A172 (cell line): ENCODE data around the gene ATAD1. TPM values are rescaled to one million over a fixed set of nuclear protein-coding genes. Genes with fewer than 3 reads are reported as not detected.
"Not testable (repeated sequence)": the region's sequence is repeated elsewhere in the genome, so short reads cannot be mapped to it uniquely, and the experiment has no call there.

Experiments
- DNase-seq: peaks from one replicate; pipeline ENCODE4 v3.0.0-alpha.2; 2015; ENCODE audit warnings: low spot score
- total RNA-seq: library from RNA; depleted of rRNA; stranded (reverse); fragments of >200 nt; shearing (Covaris generic); gene quantifications from 2 replicates; pipeline ENCODE4 v1.2.3, GENCODE V29; 2014

The ATAD1 gene
- total RNA-seq, 1 experiment from 2014 or later, result 62.9 TPM

DNA sequence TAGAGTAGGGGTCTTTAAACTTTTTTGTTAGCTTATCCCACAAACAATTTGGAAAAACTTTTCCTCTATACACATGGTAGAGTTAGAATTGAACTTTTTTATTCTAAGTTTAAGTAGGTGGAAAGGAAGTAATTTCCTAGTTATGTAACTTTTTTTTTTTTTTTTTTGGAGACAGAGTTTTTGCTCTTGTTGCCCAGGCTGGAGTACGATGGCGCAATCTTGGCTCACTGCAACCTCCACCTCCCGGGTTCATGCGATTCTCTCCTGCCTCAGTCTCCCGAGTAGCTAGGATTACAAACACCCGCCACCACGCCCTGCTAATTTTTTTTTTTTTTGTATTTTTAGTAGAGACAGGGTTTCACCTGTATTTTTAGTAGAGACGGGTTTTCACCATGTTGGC is 28.7 kb upstream of the ATAD1 start:
- DNase-seq, result not testable (repeated sequence)

- peak; percentile 81 for DNase-seq
Observed at GRCh38 chr10:87846023-87846422, 28.0 kb upstream of the ATAD1 start.

GRCh38 chr10:87845624-87845998 is 27.6 kb upstream of the ATAD1 start:
- no peak for DNase-seq

- DNase-seq, result peak; percentile 74
Observed at GRCh38 chr10:87844837-87845623, 27.0 kb upstream of the ATAD1 start.

DNA sequence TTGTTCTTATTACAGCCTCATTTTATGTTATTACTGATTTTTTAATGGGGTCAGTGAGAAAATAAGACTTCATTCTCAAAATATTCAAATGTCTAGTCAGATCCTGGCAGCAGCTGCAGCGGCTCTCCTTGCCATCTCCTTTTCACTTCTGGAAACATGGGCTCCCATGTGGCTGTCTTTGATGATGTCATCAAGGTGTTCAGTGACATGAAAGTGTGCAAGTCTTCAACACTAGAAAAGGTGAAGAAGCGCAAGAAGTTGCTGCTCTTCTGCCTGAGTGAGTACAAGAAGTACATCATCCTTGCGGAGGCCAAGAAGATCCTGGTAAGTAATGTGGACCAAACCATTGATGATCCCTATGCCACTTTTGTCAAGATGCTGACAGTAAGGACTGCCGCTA is 25.7 kb upstream of the ATAD1 start:
- no peak for DNase-seq

DNA sequence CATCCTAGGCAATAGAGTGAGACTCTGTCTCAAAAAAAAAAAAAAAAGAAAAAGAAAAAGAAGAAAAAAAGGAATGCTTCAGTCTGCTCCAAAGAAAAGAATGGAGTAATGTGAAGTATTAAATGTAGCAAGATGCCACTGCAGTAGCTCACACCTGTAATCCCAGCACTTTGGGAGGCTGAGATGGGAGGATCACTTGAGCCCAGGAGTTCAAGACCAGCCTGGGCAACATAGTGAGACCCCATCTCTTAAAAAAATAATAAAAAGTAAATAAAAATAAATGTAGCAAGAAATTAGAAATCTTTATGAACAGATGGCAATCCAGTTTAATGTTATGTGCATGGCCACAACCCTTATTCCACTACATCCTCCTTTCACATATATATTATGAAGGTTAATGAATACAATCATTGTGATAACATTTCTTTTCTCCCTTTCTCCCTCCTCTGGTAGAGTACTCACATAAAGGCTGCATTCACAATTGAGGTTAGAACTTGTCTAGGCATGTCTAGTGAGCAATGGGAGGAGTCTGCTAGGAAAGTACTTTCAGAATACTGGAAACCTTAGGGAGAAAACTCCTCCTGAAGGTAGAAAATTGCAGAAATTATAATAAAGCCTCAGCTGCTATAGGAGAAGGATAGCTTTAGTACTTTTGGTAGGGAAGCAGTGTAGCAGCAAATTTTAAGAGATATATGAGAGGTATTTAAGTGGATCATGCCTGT is 24.9 kb upstream of the ATAD1 start:
- peak; percentile 28 for DNase-seq

GRCh38 chr10:87842220-87842641 is 24.2 kb upstream of the ATAD1 start:
- peak; percentile 84 for DNase-seq

- DNase-seq, result no peak
Observed at GRCh38 chr10:87841186-87841585, 23.2 kb upstream of the ATAD1 start.

DNA sequence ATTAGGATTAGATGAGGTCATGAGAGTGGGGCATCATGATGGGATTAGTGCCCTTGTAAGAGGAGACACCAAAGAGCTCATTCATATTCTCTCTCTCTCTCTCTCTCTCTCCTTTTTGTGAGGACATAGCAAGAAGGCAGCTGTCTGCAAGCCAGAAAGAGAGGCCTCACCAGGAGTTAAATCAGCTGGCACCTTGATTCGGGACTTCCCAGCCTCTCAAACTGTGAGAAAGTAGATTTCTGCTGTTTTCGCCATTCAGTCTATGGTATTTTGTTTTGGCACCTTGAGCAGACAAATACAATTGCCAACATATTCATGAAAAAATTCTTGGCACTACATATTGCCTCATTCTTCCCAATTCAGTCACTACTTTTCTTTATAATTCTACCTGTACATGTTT is 20.6 kb upstream of the ATAD1 start:
- DNase-seq, result no peak

- no peak for DNase-seq
Observed at GRCh38 chr10:87837445-87837844, 19.4 kb upstream of the ATAD1 start.

GRCh38 chr10:87836098-87836497 is 18.1 kb upstream of the ATAD1 start:
- DNase-seq, result no peak

- DNase-seq, result no peak
Observed at GRCh38 chr10:87829986-87830729, 12.1 kb upstream of the ATAD1 start.

DNA sequence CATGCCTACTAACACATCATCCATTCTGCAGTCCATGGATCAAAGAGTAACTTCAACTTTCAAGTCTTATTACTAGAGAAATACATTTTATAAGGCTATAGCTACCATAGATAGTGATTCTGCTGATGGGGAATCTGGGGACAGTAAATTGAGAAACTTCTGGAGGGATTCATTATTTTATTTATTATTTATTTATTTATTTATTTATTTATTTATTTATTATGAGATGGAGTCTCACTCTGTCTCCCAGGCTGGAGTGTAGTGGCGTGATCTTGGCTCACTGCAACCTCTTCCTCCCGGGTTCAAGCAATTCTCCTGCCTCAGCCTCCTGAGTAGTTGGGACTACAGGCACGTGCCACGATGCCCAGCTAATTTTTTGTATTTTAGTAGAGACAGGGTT is 11.0 kb upstream of the ATAD1 start:
- not testable (repeated sequence) for DNase-seq

- no peak for DNase-seq
Observed at GRCh38 chr10:87827681-87828080, 9.7 kb upstream of the ATAD1 start.

- DNase-seq, result no peak
Observed at GRCh38 chr10:87826653-87827052, 8.6 kb upstream of the ATAD1 start.

DNA sequence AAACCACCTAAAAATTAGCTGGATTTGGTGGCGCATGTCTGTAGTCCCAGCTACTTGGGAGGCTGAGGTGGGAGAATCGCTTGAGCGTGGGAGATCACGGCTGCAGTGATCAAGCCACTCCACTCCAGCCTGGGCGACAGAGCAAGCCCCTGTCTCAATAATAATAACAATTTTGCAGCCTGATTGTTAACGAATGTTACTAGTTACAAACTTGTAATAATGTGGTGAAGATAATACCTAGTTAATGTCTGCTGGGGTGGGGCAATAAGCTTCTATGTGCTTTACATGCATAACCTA is 1.2 kb upstream of the ATAD1 start:
- no peak for DNase-seq

DNA sequence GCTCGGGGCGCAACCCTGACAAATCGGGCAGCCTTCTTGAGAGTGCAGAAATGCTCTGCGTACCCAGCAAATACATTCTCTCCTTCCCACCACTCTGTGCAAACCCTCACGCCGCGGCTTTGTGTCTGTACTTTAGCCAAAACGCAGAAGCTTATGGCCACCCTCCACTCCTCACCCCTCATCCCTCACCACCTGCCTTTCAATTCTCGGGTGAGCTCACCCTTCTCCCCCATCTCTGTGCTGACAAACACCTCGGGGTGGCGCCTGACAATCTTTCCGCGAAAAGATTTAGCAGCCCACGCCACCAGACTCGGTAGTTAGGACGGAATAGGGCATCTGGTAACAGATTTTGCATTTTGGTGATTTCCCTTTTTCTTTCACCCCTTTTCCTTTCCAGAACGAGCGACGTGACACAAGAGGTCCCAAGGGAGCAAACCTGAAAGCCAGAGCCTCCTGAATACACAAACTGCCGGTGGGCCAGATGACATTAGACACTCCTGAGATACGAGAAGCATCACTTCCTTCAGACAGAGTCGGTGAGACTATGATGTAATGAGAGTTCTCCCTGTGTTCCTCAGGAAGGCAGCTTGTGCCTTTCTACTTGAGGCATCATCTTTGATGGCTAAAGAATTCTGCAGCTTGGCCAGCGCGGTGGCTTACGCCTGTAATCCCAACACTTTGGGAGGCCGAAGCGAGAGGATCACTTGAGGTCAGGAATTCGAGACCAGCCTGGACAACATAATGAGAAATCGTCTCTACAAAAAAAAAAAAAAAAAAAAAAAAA is 671 bp upstream of the ATAD1 start:
- peak; percentile 35 for DNase-seq

DNA sequence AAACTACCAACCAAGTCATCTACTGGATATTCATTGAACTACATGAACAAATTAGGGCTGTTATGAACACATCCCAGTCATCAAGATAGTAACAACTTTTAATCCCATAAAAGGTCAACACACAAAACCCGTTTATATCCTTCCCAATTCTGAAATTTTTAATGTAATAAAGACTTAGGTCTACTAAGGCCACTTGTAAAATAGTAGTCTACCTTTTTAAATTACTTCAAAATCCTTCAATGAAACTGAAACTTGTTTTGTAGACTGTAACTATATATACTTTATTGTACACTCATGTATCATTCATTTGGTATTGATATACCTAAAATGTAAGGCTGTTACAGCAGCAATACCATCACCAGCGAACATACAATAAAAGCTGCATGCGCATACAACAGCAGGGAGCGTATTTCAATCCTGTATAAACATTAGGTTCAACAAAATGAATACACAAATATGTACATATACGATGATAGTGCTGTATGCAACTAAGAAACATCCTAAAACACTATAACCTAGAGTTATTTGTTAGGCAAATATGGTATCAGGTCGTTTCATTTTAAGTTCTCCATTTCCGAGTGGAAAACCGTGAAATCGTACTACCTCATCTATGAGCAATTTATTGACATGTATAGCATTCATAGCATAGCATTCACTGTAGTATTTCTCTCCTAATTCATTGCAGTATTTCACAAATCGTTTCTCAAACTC is 973 bp downstream of the ATAD1 start:
- no peak for DNase-seq

DNA sequence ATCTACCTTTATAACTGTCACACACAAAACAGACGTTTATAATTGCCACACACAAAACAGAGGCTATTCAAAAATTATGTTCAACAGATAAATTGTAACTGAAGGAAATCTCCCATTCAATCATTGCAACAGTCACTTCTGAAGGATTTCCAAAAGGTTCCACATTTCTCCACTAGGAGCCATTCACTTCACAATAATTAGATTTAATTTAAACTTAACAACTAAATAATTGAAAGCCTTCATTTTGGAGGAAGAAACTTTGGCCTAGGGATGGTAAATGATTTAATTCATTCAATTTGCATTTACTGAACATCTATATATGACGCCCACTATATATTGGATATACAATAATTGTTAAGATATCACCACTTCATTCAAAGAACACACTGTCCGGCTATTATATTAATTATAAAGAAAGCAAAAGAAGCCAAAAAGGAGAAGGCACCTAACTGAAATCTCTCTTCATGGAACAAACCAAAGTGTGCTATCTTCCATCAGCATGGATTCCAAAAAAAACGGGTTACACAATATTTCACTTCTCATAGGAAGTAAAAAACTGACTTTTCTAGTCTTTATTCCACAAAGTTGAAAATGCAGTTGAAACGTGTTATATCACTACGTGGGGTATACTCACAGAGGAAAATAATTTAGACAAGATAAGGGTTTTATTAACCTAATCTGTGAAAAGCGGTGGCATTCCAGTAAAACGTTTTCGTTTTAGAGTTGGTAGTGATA is 1.7 kb downstream of the ATAD1 start:
- DNase-seq, result no peak

DNA sequence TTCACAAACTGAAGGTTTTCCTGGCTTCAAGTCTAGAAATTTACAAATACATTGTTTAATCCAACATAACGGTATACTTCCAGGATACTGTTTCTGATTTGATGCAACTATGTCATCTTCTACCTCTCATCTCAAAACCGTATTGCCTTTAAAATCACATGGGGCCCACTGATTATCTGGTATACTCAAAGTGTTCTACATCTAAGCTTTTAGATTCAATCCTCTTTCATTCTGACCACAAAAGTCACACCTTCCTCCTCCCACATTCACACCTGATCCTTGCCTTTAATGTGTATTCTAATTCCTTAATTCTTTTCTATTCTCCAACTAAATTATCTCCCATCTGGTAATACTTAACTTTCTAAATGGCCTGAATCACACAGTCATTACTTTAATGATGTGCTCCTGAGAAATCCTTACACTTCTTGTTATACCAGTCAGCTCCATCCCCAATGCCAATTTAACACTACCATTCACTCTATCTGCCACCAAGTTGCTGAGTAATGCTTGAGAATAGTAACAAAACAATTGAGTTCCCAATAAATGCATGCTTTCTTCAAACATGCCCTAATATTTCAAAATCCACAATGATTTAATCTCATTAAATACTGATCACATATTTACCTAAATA is 13.0 kb downstream of the ATAD1 start:
- DNase-seq, result no peak
